GM12864 (cell line): ENCODE data around the gene SEPTIN8.

Experiments
- DNase-seq: peaks from one replicate; pipeline ENCODE4 v3.0.0-alpha.2; 2011; ENCODE audit warnings: low read depth
- H3K4me3 ChIP-seq: 2 replicates; pipeline ENCODE4 v1.5.1; 2011; ENCODE audit warnings: mild to moderate bottlenecking, low read depth, low read length, control low read depth
- CTCF ChIP-seq: IDR thresholded peaks from 2 replicates; pipeline ENCODE4 v1.5.1; 2011; ENCODE audit warnings: low read depth, mild to moderate bottlenecking, moderate library complexity, low read length, control low read depth, inconsistent platforms; ENCODE audit errors: missing control alignments

The SEPTIN8 gene

DNA sequence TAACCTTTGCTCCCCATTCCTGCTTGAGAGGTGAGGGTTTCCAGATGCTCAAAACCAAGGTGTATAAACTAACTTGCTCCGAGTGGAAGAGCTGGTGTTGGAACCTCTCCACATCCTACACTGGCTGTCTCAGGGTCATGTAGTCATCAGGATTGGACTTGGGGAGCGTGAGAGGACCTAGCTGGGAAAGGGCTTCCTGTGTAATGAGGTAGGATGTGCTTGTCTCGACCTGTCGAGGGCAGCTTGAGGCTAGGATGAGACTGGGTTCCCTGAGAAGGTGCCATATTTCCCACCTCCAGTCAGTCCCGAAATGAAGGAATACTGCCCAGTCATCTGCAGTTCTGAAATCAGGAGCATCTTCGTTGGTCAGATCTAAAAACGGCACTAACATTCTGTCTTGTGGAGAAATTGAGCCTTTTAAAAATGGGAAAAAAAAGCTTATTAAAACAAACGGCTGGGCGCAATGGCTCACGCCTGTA is 28.5 kb downstream of the SEPTIN8 start:
- no peak for DNase-seq
- no peak overlapping the region for H3K4me3 ChIP-seq
- TF ChIP-seq CTCF = no peak

GRCh38 chr5:132747616-132748440 is 29.2 kb downstream of the SEPTIN8 start:
- TF ChIP-seq CTCF = no peak
- peak overlapping the region; percentile 48 for H3K4me3 ChIP-seq
- DNase-seq = no peak

DNA sequence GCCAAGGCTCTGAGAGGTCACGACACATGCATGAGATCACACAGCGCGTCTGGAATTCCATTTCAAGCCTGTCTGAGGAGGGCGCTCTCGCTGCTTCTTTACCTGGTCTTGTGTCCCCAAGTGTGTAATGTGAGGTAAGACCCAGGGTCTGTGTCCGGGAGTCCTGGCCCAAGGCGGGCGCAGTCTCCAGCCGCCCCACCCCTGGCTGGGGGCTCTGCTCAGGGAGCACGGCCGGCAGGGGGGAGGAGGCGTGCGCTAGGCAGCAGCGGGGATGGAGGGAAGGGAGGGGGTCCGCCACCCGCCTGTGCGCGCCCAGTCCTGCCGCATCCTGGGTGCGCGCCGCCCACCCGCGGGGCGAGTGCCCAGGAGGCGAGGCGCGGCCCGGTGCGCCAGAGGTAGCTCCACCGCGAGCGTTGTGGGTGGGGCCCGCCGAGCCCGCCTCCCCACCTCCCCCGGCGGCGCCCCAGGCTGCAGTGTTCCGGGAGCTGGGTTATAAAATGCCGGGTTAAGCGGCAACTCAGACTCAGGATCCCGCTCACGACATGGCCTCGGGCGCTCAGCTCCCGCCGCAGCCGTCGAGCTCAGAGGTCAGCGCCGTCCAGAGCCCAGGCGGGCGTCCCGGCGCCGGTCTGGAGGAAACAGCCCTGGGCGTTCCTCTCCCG is 30.0 kb downstream of the SEPTIN8 start, which contains the start of gene CCNI2:
Gene CCNI2 (plus strand): TSS at position 473 of the 662 bp plus-strand sequence. CDS start 70 bp downstream, at position 543.
- H3K4me3 ChIP-seq = peak within 1 kb of the TSS; percentile 48
- no peak for DNase-seq
- peak; percentile 48 for TF ChIP-seq CTCF

DNA sequence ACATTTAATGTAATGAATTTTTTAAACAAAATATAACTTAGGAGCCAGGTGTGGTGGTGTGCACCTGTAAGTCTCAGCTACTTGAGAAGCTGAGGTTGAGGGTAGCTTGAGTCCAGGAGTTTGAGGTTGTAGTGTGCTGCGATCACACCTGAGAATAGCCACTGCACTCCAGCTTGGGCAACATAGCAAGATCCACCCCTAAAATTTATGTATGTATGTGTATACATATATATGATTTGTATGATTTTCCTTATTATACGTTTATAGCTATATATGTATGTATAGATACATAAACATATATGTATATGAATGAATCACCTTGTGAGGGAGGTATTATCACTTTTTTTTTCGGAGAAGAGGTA is 30.5 kb downstream of the SEPTIN8 start:
- H3K4me3 ChIP-seq = peak overlapping the region; percentile 48
- no peak for DNase-seq
- TF ChIP-seq CTCF = no peak

DNA sequence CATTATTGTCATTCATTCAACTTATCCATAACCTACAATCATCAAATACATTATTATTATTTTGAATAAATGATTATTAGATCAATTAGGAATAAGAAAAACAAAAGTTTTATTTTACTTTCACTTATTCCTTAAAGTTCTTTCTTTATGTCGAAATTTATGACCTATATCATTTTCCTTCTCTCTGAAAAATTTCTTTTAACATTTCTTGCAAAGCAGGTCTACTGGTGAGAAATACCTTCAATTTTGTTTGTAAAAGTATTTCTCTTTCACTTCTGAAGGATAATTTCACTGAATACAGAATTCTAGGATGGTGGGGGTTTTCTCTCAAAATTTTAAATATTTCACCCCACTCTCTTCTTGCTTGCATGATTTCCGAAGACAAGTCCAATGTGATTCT is 32.4 kb downstream of the SEPTIN8 start:
- H3K4me3 ChIP-seq = no peak overlapping the region
- DNase-seq = no peak
- TF ChIP-seq CTCF = no peak

- DNase-seq = no peak
- TF ChIP-seq CTCF = no peak
- no peak overlapping the region for H3K4me3 ChIP-seq
Observed at GRCh38 chr5:132742626-132743025, 34.4 kb downstream of the SEPTIN8 start.
